NCI-H187 (cell line): ENCODE measurements around the gene CHURC1.
"Not testable (repeated sequence)": the region's sequence is repeated elsewhere in the genome, so short reads cannot be mapped to it uniquely, and the experiment has no call there.

ENCODE experiments used
- DNase-seq, 2 experiments: peaks; one replicate each; lab custom pipeline; 2025; lab: John Stamatoyannopoulos, UW

The CHURC1 gene

GRCh38 chr14:64910847-64911495 is 3.3 kb upstream of the CHURC1 start:
- no peak for DNase-seq

GRCh38 chr14:64912261-64912660 is 2.0 kb upstream of the CHURC1 start:
- no peak for DNase-seq

GRCh38 chr14:64913477-64913876 is 778 bp upstream of the CHURC1 start:
- not testable (repeated sequence) for DNase-seq

- no peak for DNase-seq
Observed at GRCh38 chr14:64915029-64915424, 772 bp downstream of the CHURC1 start.

- no peak for DNase-seq
Observed at GRCh38 chr14:64915797-64916196, 1.5 kb downstream of the CHURC1 start.

GRCh38 chr14:64918216-64918615 is 4.0 kb downstream of the CHURC1 start:
- no peak for DNase-seq

- DNase-seq: no peak
Observed at GRCh38 chr14:64919215-64919614, 5.0 kb downstream of the CHURC1 start.

GRCh38 chr14:64919618-64920017 is 5.4 kb downstream of the CHURC1 start:
- no peak for DNase-seq

GRCh38 chr14:64920465-64920864 is 6.2 kb downstream of the CHURC1 start:
- no peak for DNase-seq

GRCh38 chr14:64923015-64923414 is 8.8 kb downstream of the CHURC1 start:
- DNase-seq: no peak

- no peak for DNase-seq
Observed at GRCh38 chr14:64926398-64926995, 12.2 kb downstream of the CHURC1 start.

- no peak for DNase-seq
Observed at GRCh38 chr14:64927031-64927430, 12.8 kb downstream of the CHURC1 start.

GRCh38 chr14:64928239-64929013 is 14.2 kb downstream of the CHURC1 start:
- DNase-seq: no peak

GRCh38 chr14:64929014-64929359 is 14.7 kb downstream of the CHURC1 start:
- no peak for DNase-seq

GRCh38 chr14:64930085-64930843 is 16.0 kb downstream of the CHURC1 start:
- DNase-seq: no peak

- DNase-seq: no peak
Observed at GRCh38 chr14:64931123-64931522, 16.9 kb downstream of the CHURC1 start.

- DNase-seq: no peak
Observed at GRCh38 chr14:64932231-64932630, 18.0 kb downstream of the CHURC1 start.

GRCh38 chr14:64934338-64934929 is 20.2 kb downstream of the CHURC1 start:
- no peak for DNase-seq

- DNase-seq: no peak
Observed at GRCh38 chr14:64935508-64935907, 21.3 kb downstream of the CHURC1 start.

GRCh38 chr14:64937171-64937820 is 23.0 kb downstream of the CHURC1 start:
- DNase-seq: no peak

- no peak for DNase-seq
Observed at GRCh38 chr14:64937821-64938193, 23.6 kb downstream of the CHURC1 start.
